Activated T-helper 1 cell treated with Interleukin-2 at 50 U/mL for 16 hours (primary cell): ENCODE data around the gene TMEM18.

ENCODE experiments used
- DNase-seq: peaks from one replicate; pipeline ENCODE4 v3.0.0-alpha.2; 2020; ENCODE audit warnings: low read depth

The TMEM18 gene

DNA sequence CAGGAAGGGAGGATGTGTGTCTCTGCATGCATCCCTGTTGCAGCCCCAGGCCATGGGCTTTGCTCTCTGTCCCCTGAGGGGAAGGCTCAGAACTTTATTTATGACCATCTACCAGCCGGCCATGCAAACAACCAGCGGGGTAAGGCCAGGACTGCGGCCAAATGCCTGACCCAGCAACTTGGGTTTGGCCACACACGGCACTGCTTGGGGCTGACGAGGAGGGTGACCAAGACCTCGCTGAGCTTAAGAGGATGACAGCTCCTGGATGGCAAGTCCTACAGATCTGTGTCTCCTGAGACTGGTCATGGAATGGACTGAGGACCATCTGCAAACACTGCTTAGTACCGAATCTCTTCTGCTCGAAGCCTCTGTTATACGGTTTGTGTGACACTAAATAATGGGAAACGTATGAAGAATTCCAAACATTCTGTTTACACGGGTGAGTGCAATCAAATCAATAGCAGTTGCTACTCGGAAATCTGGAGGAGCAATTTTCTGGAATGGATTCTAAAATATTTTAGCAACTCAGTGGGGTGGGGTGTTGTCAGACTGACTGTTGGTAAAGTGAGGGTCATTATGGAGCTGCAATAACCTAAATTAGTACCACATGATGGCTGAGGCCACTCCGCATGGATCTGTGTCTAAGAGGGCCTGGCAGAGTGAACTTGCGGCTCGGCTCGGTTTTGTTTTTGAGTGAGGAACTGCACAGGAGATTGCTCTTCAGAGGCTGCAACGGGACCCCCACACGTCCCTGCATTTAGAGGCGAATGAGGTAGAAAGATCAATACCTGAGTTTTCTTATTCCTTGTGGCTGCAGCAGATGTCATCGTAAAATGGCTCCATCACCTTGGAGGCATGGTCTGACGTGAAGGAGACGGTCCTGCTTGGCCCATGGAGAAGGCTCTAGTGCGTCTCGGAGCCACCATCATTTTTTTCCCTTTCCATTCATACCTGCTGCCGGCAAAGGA, 26.6 kb downstream of the TMEM18 start:
- DNase-seq = no peak

GRCh38 chr2:649426-650342, 27.5 kb downstream of the TMEM18 start:
- no peak for DNase-seq

GRCh38 chr2:648476-649424, 28.5 kb downstream of the TMEM18 start:
- no peak for DNase-seq

DNA sequence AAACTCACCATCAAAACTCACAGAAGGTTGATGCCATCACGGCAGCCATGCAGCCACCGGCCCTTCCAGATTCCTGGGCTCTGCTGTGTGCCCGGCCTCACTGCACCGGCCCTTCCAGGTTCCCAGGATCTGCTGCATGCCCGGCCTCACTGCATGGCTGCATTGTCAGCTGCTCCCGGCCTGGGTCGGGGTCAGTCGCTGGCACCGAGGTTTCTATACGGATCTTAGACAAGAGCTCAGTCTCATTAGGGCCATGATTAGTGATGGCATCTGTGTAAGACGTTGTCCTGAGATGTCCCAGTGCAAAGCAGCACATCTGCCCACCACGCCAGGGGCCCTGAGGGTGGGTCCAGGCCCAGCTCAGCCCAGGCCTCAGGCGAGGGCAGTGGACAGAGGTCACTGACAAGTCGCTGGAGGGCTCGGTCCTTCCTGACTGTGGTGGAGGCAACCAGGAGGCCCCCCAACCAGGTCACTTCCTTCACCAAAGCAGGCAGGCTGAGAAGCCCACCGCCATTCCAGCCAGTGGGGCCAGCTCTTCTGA, 29.4 kb downstream of the TMEM18 start:
- no peak for DNase-seq

DNA sequence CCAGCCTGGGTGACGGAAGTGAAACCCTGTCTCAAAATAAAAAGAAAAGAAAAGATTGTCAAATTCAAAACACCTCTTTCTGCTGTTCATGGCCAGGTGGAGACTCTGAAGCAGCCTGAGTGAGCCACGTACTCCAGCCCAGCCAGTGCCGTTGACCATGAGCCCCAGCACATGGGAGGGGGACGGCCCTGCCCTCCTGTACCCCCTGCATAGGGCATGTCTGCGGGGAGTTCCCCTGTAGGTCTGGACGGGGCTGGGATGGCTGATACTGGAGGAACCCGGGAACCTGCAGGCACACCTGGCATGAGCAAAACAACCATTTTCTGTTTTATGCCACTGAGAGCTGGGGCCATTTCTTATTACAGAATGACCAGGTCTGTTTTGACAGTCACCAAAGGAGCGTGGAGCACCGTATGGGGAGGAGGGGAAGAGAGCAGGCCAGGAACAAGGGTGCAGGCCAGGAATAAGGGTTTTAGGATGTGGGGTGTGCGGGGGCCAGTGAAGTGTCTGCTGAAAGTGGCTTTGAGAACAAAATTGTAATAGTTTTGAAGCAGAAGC, 30.1 kb downstream of the TMEM18 start:
- no peak for DNase-seq

- no peak for DNase-seq
These were observed 32.3 kb downstream of the TMEM18 start for GRCh38 chr2:644871-645270.

DNA sequence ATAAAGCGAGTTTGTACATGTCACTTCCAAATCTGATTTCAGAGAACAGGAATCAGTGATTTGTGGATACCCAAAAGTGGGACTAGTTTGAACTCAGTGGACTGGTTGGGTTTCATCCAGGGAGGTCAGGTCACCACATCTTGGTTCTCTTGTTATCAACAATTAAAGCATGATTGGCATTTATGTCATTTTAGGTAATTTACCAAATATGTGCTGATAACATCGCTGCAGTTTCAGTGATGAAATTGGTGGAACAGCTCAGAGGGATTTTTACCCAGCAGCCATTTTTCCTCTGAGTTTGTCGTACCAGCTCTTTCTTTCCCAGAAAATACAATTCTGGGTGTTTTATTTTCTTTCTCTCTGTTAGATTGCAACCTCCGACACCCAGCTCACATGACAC, 33.4 kb downstream of the TMEM18 start:
- no peak for DNase-seq

GRCh38 chr2:643334-643733, 33.9 kb downstream of the TMEM18 start:
- no peak for DNase-seq

DNA sequence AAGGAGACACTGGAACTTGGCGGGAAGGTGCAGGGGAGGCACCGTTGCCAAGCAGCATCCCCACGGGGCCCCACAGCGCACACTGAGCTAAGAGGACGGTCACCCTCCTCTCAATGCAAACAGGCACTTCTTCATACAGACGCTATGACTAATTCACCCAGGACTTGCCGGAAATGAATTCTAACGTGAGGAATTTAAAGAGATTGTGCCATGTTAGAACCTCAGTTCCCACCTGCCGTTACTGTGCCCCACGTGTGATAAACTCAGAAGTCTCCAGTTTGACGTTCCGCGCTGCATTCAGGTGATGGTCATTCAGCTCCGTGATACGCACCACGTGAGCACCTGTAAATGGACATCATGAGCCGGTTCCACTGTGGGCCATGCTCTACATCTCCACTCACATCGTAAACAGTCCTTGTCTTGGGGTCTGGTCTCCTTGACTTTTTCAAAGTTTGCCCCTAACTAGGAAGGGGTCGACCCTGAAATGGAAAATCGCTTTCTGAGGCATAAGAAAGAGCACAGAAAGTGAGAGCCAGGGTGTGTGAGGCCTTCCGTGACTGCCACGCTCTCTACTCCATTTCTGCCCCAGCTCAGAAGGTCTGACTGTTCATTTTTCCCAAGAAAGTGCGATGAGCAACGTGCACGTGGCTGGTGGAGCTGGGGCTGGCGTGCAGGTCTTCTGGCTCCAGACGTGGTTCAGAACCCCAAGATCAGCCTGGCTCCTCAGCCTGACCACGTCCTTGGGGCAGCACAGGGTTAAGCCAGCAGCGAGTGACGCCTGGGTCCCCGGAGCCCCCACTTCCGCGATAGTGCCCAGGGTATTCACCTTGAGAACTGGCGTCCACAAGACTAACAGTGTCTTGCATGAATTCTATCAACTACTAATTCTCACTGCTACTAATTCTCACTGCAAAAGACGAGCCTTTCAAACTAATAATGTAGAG, 35.1 kb downstream of the TMEM18 start:
- no peak for DNase-seq

GRCh38 chr2:641164-641871, 35.9 kb downstream of the TMEM18 start:
- DNase-seq = no peak

- DNase-seq = no peak
These were observed 37.5 kb downstream of the TMEM18 start for GRCh38 chr2:639703-640102.

GRCh38 chr2:637804-638203, 39.4 kb downstream of the TMEM18 start:
- DNase-seq = no peak

- no peak for DNase-seq
These were observed 39.8 kb downstream of the TMEM18 start for GRCh38 chr2:637406-637776.

DNA sequence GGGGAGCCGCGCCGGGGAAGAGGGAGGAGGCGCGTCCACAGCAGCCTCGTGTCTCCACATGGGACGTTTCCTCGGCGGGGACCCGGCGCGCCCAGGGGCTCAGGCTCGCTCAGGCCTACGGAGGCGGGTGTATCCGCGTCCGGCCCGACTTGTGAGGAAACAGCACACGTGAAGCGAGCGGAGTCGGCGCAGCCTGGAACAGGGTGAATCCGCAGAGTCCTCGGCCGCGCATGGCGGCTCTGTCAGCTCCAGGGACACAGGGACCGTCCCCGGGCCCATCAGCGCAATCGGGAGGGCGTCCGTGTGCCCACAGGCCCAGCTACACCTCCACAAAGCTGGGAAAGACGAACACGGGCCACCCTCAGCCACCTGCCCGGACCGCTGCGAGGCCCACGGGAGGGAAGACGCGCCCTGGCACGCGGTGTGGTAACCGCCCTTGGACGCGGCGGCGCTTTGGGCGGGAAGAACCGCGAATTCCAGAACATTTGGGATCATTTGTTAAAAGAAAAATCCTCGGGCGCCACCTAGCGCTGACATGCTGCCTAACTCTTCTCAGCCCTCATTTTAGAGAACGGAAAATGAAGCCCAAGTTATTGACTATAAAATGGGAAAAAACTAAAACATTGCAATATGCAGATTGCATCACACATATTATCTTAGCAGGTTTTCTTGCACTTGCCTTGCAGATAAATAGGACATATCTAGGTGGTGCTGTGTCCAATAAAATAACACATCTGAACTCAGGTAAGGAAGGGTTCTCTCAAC, 40.4 kb downstream of the TMEM18 start:
- DNase-seq = peak; percentile 18

DNA sequence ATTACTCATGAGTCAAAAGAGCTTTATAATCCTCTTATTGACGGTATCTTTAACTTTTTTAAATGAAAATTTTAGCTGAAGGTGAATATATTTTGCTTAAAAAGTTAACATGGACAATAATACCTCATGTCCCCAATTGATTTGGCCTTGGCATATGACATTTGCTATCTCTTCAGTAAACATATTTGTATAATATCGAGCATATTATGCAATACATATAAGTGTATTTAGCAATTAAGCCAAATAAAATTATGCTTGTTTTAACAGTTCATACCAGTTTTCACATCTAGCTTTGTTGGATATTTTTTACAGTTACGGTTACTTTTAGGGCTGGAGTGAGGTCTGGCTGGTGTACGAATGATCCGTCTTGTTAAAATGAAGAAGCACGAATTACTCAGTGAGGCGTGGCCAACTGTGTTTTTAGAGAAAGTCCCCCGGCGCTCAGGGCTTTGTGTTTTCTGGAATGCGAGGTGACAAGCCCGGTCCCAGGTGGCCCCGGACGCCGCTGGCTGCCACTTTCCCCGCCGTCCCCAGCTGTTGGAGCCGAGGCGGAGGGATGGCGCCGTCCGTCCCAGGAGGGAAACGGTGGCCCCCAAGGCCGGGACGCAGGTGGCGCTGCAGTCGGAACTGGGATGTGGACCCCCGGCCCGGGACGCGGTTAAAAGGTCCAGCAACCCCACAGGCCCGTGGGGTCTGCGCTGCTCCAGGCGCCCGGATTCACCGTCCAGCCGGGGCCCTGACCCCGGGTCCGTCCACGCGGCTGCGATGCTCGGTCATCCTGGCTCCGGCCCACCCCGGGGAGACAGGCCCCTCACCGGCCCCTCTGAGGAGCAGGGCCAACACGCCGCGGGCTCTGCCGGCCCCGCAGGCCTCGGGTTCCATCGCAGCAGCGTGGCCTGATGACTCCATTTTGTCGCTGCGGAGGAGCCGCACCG, 41.3 kb downstream of the TMEM18 start:
- DNase-seq = no peak

DNA sequence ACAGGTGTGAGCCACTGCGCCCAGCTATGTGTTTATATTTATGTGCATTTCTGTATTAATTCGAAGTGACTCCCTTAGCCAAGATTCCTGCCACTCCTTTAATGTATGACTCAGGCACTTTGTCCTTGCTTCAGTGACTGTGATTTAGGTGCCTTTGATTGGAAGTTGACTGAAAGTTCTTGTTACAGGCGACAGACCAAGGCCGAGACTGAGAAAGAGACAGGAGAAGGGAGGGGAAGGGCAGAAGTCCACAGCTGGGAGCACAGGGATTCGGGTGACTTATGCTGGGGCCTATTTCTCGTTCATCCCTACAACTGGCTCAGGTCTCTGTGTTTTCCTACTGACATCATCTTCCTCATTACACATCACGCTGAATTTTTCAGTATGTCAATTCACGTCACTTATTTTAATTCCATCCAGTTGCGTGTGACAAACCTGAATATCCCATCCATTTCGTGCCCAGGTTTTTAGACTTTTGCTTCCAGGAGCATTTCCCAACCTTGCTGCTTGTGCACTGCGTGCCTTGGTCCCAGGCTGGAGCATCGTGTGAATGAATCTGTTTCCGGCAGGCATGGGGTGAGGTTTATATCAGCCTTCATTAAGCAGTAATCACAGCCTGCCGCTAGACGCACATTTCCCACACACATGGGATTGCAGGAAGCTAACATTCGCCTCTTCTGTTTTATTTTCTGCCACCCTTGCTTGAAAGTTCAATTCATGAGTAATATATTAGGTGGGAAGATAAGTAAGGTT, 42.4 kb downstream of the TMEM18 start:
- DNase-seq = no peak

- no peak for DNase-seq
These were observed 43.2 kb downstream of the TMEM18 start for GRCh38 chr2:634041-634440.
